ENCODE results near the gene ANO1.

ANO1 gene

DNA sequence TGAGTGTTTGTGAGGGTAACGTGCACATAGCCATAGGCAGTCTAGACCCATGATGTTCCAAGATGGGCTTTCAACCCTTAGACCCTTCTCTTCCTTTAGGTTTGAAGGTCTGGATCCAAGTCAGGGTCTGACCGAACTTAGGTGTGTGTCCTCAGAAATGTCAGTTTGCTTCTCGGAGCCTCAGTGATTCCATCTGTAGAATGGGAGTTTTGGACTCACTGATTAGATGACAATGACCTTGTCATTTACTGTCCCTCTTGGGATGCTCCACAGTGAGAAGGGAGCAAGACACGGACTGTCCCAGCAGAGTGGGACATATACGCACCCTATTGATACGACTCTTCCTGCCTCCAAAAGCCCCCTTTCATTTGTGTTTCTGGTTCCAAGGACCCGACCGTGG lies 37.7 kb downstream of the ANO1 start:
- Histone ChIP-seq H3K4me2 (ENCODE audit: low read length) (no peak overlapping the region), H3K27ac (ENCODE audit: low read depth, low read length, poor library complexity, severe bottlenecking) (no peak overlapping the region), H3K4me3 (ENCODE audit: low read depth, low read length, poor library complexity, severe bottlenecking) (no peak overlapping the region), H3K27me3 (ENCODE audit: insufficient read depth, low read length) (peaks cover 4% of the 10 kb centered on the region; the same call in 1 of the 2 replicates), H3K79me2 (ENCODE audit: insufficient read depth, low read length) (no peaks in the 10 kb centered on the region), H3F3A (ENCODE audit: insufficient read depth, low read length) (no peaks in the 10 kb centered on the region), H4K20me1 (ENCODE audit: insufficient read depth, low read length) (no peaks in the 10 kb centered on the region), H3K36me3 (ENCODE audit: insufficient read depth, low read length) (no peaks in the 10 kb centered on the region), H3K4me1 (ENCODE audit: insufficient read depth, low read length, severe bottlenecking) (no peaks in the 10 kb centered on the region), H3K9me2 (ENCODE audit: low read depth, low read length) (no peaks in the 10 kb centered on the region), H2AFZ (ENCODE audit: low read length) (no peak overlapping the region), H3K9ac (ENCODE audit: low read length) (no peak overlapping the region), H3K9me3 (ENCODE audit: low read length) (no peaks in the 10 kb centered on the region)
- TF ChIP-seq, protein P1, sequence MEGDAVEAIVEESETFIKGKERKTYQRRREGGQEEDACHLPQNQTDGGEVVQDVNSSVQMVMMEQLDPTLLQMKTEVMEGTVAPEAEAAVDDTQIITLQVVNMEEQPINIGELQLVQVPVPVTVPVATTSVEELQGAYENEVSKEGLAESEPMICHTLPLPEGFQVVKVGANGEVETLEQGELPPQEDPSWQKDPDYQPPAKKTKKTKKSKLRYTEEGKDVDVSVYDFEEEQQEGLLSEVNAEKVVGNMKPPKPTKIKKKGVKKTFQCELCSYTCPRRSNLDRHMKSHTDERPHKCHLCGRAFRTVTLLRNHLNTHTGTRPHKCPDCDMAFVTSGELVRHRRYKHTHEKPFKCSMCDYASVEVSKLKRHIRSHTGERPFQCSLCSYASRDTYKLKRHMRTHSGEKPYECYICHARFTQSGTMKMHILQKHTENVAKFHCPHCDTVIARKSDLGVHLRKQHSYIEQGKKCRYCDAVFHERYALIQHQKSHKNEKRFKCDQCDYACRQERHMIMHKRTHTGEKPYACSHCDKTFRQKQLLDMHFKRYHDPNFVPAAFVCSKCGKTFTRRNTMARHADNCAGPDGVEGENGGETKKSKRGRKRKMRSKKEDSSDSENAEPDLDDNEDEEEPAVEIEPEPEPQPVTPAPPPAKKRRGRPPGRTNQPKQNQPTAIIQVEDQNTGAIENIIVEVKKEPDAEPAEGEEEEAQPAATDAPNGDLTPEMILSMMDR (IDR thresholded peaks at IDR 0.05; ENCODE audit: low read length): no peak
- no peak for TF ChIP-seq EZH2 (IDR thresholded peaks at IDR 0.05; ENCODE audit: borderline replicate concordance, low read length)

DNA sequence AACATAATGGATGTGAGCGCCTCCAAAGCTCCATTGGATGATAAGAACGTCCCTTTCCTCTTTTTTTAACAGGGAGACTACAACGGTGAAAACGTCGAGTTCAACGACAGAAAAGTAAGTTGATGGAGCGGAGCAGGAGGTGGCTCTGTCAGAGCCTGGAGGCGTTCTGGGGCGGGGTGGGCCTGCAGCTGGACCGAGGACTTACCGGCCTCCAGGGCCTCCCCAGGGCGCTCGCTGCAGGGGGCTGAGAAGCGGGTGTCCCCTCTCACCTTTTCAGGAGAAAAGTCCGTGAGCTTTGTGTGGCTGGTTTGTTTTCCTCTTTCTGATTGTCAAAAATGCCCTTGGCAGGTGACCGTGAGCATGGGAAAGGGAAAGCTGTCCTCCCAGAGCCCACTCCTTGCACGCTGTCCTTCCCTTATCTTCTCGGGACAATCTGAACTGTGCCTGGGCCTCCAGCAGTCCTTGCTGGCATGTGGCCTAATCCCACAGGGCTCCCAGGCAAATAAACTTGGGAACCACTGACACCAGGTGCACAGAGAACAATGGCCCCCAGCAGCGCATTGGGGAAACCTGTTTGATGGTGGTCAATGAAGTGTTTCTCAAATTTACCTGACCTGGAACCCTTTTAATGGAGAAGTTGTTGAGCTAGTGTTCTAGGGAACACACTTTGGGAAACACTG lies 38.4 kb downstream of the ANO1 start:
- no peak overlapping the region for H3K27ac ChIP-seq (ENCODE audit: low read depth, low read length, poor library complexity, severe bottlenecking)
- H3K4me2 ChIP-seq (ENCODE audit: low read length): no peak overlapping the region
- H4K20me1 ChIP-seq (ENCODE audit: insufficient read depth, low read length): no peaks in the 10 kb centered on the region
- TF ChIP-seq, protein P1 (IDR thresholded peaks at IDR 0.05; ENCODE audit: low read length): no peak
- no peak for TF ChIP-seq EZH2 (IDR thresholded peaks at IDR 0.05; ENCODE audit: borderline replicate concordance, low read length)
- H3K4me1 ChIP-seq (ENCODE audit: insufficient read depth, low read length, severe bottlenecking): no peaks in the 10 kb centered on the region
- no peaks in the 10 kb centered on the region for H3F3A ChIP-seq (ENCODE audit: insufficient read depth, low read length)
- no peaks in the 10 kb centered on the region for H3K9me2 ChIP-seq (ENCODE audit: low read depth, low read length)
- no peak overlapping the region for H3K9ac ChIP-seq (ENCODE audit: low read length)
- H2AFZ ChIP-seq (ENCODE audit: low read length): no peak overlapping the region
- H3K4me3 ChIP-seq (ENCODE audit: low read depth, low read length, poor library complexity, severe bottlenecking): no peak overlapping the region
- H3K27me3 ChIP-seq (ENCODE audit: insufficient read depth, low read length): peaks cover 4% of the 10 kb centered on the region; the same call in 1 of the 2 replicates
- H3K36me3 ChIP-seq (ENCODE audit: insufficient read depth, low read length): no peaks in the 10 kb centered on the region
- no peaks in the 10 kb centered on the region for H3K79me2 ChIP-seq (ENCODE audit: insufficient read depth, low read length)
- H3K9me3 ChIP-seq (ENCODE audit: low read length): no peaks in the 10 kb centered on the region

GRCh38 chr11:70117567-70118145 lies 39.5 kb downstream of the ANO1 start:
- Histone ChIP-seq H3K4me3 (ENCODE audit: low read depth, low read length, poor library complexity, severe bottlenecking) (no peak overlapping the region), H3K9me2 (ENCODE audit: low read depth, low read length) (no peaks in the 10 kb centered on the region), H3K36me3 (ENCODE audit: insufficient read depth, low read length) (no peaks in the 10 kb centered on the region)

More at GRCh38 chr11:70117567-70118145, 39.5 kb downstream of the ANO1 start:
- Histone ChIP-seq H4K20me1 (ENCODE audit: insufficient read depth, low read length) (no peaks in the 10 kb centered on the region), H3K9ac (ENCODE audit: low read length) (no peak overlapping the region), H2AFZ (ENCODE audit: low read length) (no peak overlapping the region), H3K4me1 (ENCODE audit: insufficient read depth, low read length, severe bottlenecking) (no peaks in the 10 kb centered on the region), H3K79me2 (ENCODE audit: insufficient read depth, low read length) (no peaks in the 10 kb centered on the region), H3K9me3 (ENCODE audit: low read length) (no peaks in the 10 kb centered on the region), H3K4me2 (ENCODE audit: low read length) (no peak overlapping the region), H3F3A (ENCODE audit: insufficient read depth, low read length) (no peaks in the 10 kb centered on the region), H3K27ac (ENCODE audit: low read depth, low read length, poor library complexity, severe bottlenecking) (no peak overlapping the region), H3K27me3 (ENCODE audit: insufficient read depth, low read length) (peaks cover 4% of the 10 kb centered on the region; the same call in 1 of the 2 replicates)
- TF ChIP-seq EZH2 (IDR thresholded peaks at IDR 0.05; ENCODE audit: borderline replicate concordance, low read length): no peak
- TF ChIP-seq, protein P1 (IDR thresholded peaks at IDR 0.05; ENCODE audit: low read length): no peak
